Muscle of arm (tissue), 12 donors: ENCODE results near the gene TMEM106B. TPM values are rescaled to one million over a fixed set of nuclear protein-coding genes. Genes with fewer than 3 reads are reported as not detected.

Source experiments
- DNase-seq: peaks from one replicate; pipeline ENCODE4 v3.0.0-alpha.2; 2013
- polyA plus RNA-seq, 12 donors: library from polyadenylated mRNA; unstranded; fragments of 120-200 nt; gene quantifications; one replicate each; pipeline ENCODE4 v1.2.1, GENCODE V29; 2013; ENCODE audit not compliant: insufficient read length in 12 of 12

TMEM106B gene
- polyA plus RNA-seq, 12 donors: 28.7 to 48.4 (median 40.3) TPM; not detected in 1

- no peak for DNase-seq
Observed at GRCh38 chr7:12290761-12291160, 79.7 kb downstream of the TMEM106B start.

- DNase-seq: no peak
Observed at GRCh38 chr7:12291870-12292269, 80.8 kb downstream of the TMEM106B start.

Other genes with a start within 250 kb of the TMEM106B start
- gene VWDE, start 192.6 kb downstream of the TMEM106B start, polyA plus RNA-seq: 1 to 10 TPM in 10 of 12 donors, under 1 TPM in 1, not detected in 1; 0.98 to 4.9 (median 2.9) TPM